Measurements from ENCODE around the gene PAQR4. TPM values are rescaled to one million over a fixed set of nuclear protein-coding genes. Genes with fewer than 3 reads are reported as not detected.

Gene PAQR4
- total RNA-seq, 5 donors from 2014 or later (not counting 1 experiment from before 2014, with no cell fraction given): 1.9 to 3.3 (median 3.1) TPM

GRCh38 chr16:2986623-2987188 is 17.6 kb downstream of the PAQR4 start:
- H3K9me3 Mint-ChIP-seq: no peaks in the 10 kb centered on the region
- H3K27ac Mint-ChIP-seq: peak overlapping the region in 1 of 2 donors; percentile 27
- ATAC-seq (replicated peaks in 1 of 4) (no peak), DNase-seq (no peak)
- ChIA-PET POLR2A (no interaction called here), CTCF (no interaction called here)
- Histone ChIP-seq H3K9me3 (no peaks in the 10 kb centered on the region), H3K4me1 (ENCODE audit: control insufficient read depth in 1 of 2, extremely low read depth in 1 of 2, insufficient read depth in 2 of 2, low read length in 2 of 2) (peaks cover 0 to 10% of the 10 kb centered on the region in 2 experiments), H3K36me3 (ENCODE audit: control insufficient read depth in 2 of 2, extremely low read depth in 1 of 2, insufficient read depth in 1 of 2, low read length in 1 of 2) (no peaks in the 10 kb centered on the region), H3K27ac (ENCODE audit: low read length) (no peak overlapping the region), H3K27me3 (replicated peaks in 1 of 2; ENCODE audit: control insufficient read depth in 2 of 2, extremely low read depth in 1 of 2, insufficient read depth in 2 of 2, low read length in 1 of 2) (peaks cover 0 to 65% of the 10 kb centered on the region in 2 experiments), H3K4me3 (ENCODE audit: control insufficient read depth in 1 of 2, extremely low read depth in 1 of 2, low read length in 1 of 2) (no peak overlapping the region)
- H3K4me3 Mint-ChIP-seq: no peak overlapping the region
- WGBS (ENCODE audit: insufficient coverage): 73% methylated on average over 17 of the region's 17 CpGs
- no peaks in the 10 kb centered on the region for H3K36me3 Mint-ChIP-seq
- H3K4me1 Mint-ChIP-seq: peaks cover 4 to 7% (median 7%) of the 10 kb centered on the region in 3 donors
- peaks cover 0 to 1% of the 10 kb centered on the region in 2 donors for H3K27me3 Mint-ChIP-seq

DNA sequence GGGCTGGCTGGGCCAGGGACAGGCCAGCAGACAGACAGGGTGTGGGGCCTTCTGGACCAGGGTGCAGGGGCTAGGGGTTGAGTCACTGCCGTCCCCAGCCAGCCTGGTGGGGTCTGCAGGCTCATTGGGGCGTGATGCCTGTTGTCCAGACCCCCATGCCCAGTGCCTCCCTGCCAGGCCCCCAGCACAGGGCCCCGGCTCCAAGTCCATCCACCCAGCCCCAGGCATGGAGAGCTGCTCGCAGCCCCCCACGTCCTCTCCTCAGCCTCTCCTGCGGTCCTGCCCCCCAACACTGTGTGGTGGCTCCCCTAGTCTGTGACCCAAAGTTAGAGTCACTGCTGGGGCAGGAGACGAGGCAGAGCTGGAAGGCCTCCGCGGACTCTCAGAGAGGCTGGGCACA is 18.1 kb downstream of the PAQR4 start:
- H3K27me3 Mint-ChIP-seq: peaks cover 0 to 1% of the 10 kb centered on the region in 2 donors
- DNase-seq (no peak), ATAC-seq (replicated peaks in 1 of 4) (no peak)
- POLR2A ChIA-PET: no interaction called here
- H3K27ac ChIP-seq (ENCODE audit: low read length): no peak overlapping the region
- H3K36me3 ChIP-seq (ENCODE audit: control insufficient read depth in 2 of 2, extremely low read depth in 1 of 2, insufficient read depth in 1 of 2, low read length in 1 of 2): no peaks in the 10 kb centered on the region
- no peak overlapping the region for H3K4me3 ChIP-seq (ENCODE audit: control insufficient read depth in 1 of 2, extremely low read depth in 1 of 2, low read length in 1 of 2)
- peaks cover 4 to 5% (median 4%) of the 10 kb centered on the region in 3 donors for H3K4me1 Mint-ChIP-seq
- WGBS (ENCODE audit: insufficient coverage): 86% methylated on average over 9 of the region's 9 CpGs
- no peaks in the 10 kb centered on the region for H3K9me3 ChIP-seq
- H3K36me3 Mint-ChIP-seq: no peaks in the 10 kb centered on the region
- peaks cover 0 to 10% of the 10 kb centered on the region in 2 experiments for H3K4me1 ChIP-seq (ENCODE audit: control insufficient read depth in 1 of 2, extremely low read depth in 1 of 2, insufficient read depth in 2 of 2, low read length in 2 of 2)
- H3K9me3 Mint-ChIP-seq: no peaks in the 10 kb centered on the region
- no peak overlapping the region for H3K27ac Mint-ChIP-seq
- CTCF ChIA-PET: no interaction called here
- no peak overlapping the region for H3K4me3 Mint-ChIP-seq
- peaks cover 0 to 66% of the 10 kb centered on the region in 2 experiments for H3K27me3 ChIP-seq (replicated peaks in 1 of 2; ENCODE audit: control insufficient read depth in 2 of 2, extremely low read depth in 1 of 2, insufficient read depth in 2 of 2, low read length in 1 of 2)

- 91% methylated on average over 5 of the region's 8 CpGs for WGBS (ENCODE audit: insufficient coverage)
- CTCF ChIA-PET: no interaction called here
- Histone ChIP-seq H3K27me3 (replicated peaks in 1 of 2; ENCODE audit: control insufficient read depth in 2 of 2, extremely low read depth in 1 of 2, insufficient read depth in 2 of 2, low read length in 1 of 2) (peaks cover 0 to 68% of the 10 kb centered on the region in 2 experiments), H3K36me3 (ENCODE audit: control insufficient read depth in 2 of 2, extremely low read depth in 1 of 2, insufficient read depth in 1 of 2, low read length in 1 of 2) (no peaks in the 10 kb centered on the region), H3K27ac (ENCODE audit: low read length) (no peak overlapping the region), H3K4me3 (ENCODE audit: control insufficient read depth in 1 of 2, extremely low read depth in 1 of 2, low read length in 1 of 2) (no peak overlapping the region), H3K4me1 (ENCODE audit: control insufficient read depth in 1 of 2, extremely low read depth in 1 of 2, insufficient read depth in 2 of 2, low read length in 2 of 2) (peaks cover 0 to 10% of the 10 kb centered on the region in 2 experiments), H3K9me3 (no peaks in the 10 kb centered on the region)
- Mint-ChIP-seq H3K4me1 (peaks cover 3 to 5% (median 4%) of the 10 kb centered on the region in 3 donors), H3K36me3 (no peaks in the 10 kb centered on the region), H3K9me3 (no peaks in the 10 kb centered on the region), H3K4me3 (no peak overlapping the region), H3K27ac (no peak overlapping the region), H3K27me3 (peaks cover 0 to 1% of the 10 kb centered on the region in 2 donors)
- DNase-seq (no peak), ATAC-seq (replicated peaks in 1 of 4) (no peak)
- POLR2A ChIA-PET: no interaction called here
Observed at GRCh38 chr16:2987833-2988232, 18.7 kb downstream of the PAQR4 start.

- POLR2A ChIA-PET: no interaction called here
Observed at GRCh38 chr16:2988590-2989099, 19.5 kb downstream of the PAQR4 start.

GRCh38 chr16:2990891-2991290 is 21.7 kb downstream of the PAQR4 start:
- Mint-ChIP-seq H3K4me1 (no peaks in the 10 kb centered on the region), H3K27ac (no peak overlapping the region), H3K36me3 (no peaks in the 10 kb centered on the region), H3K9me3 (no peaks in the 10 kb centered on the region), H3K27me3 (peaks cover 0 to 1% of the 10 kb centered on the region in 2 donors), H3K4me3 (no peak overlapping the region)
- WGBS (ENCODE audit: insufficient coverage): 70% methylated on average over 3 of the region's 10 CpGs
- DNase-seq: no peak
- ChIA-PET POLR2A (no interaction called here), CTCF (no interaction called here)
- ATAC-seq (replicated peaks in 1 of 4): no peak
- Histone ChIP-seq H3K27me3 (replicated peaks in 1 of 2; ENCODE audit: control insufficient read depth in 2 of 2, extremely low read depth in 1 of 2, insufficient read depth in 2 of 2, low read length in 1 of 2) (peaks cover 0 to 55% of the 10 kb centered on the region in 2 experiments), H3K9me3 (no peaks in the 10 kb centered on the region), H3K4me1 (ENCODE audit: control insufficient read depth in 1 of 2, extremely low read depth in 1 of 2, insufficient read depth in 2 of 2, low read length in 2 of 2) (no peaks in the 10 kb centered on the region), H3K27ac (ENCODE audit: low read length) (no peak overlapping the region), H3K4me3 (ENCODE audit: control insufficient read depth in 1 of 2, extremely low read depth in 1 of 2, low read length in 1 of 2) (no peak overlapping the region), H3K36me3 (ENCODE audit: control insufficient read depth in 2 of 2, extremely low read depth in 1 of 2, insufficient read depth in 1 of 2, low read length in 1 of 2) (no peaks in the 10 kb centered on the region)

More at GRCh38 chr16:2988590-2989099, 19.5 kb downstream of the PAQR4 start:
- Histone ChIP-seq H3K36me3 (ENCODE audit: control insufficient read depth in 2 of 2, extremely low read depth in 1 of 2, insufficient read depth in 1 of 2, low read length in 1 of 2) (no peaks in the 10 kb centered on the region), H3K4me3 (ENCODE audit: control insufficient read depth in 1 of 2, extremely low read depth in 1 of 2, low read length in 1 of 2) (no peak overlapping the region), H3K27ac (ENCODE audit: low read length) (no peak overlapping the region), H3K4me1 (ENCODE audit: control insufficient read depth in 1 of 2, extremely low read depth in 1 of 2, insufficient read depth in 2 of 2, low read length in 2 of 2) (peaks cover 0 to 5% of the 10 kb centered on the region in 2 experiments), H3K27me3 (replicated peaks in 1 of 2; ENCODE audit: control insufficient read depth in 2 of 2, extremely low read depth in 1 of 2, insufficient read depth in 2 of 2, low read length in 1 of 2) (peaks cover 0 to 64% of the 10 kb centered on the region in 2 experiments), H3K9me3 (no peaks in the 10 kb centered on the region)
- no peaks in the 10 kb centered on the region for H3K36me3 Mint-ChIP-seq
- peaks cover 3 to 4% (median 3%) of the 10 kb centered on the region in 3 donors for H3K4me1 Mint-ChIP-seq
- H3K27ac Mint-ChIP-seq: no peak overlapping the region
- no peak for ATAC-seq (replicated peaks in 1 of 4)
- no peak overlapping the region for H3K4me3 Mint-ChIP-seq
- 79% methylated on average over 8 of the region's 8 CpGs for WGBS (ENCODE audit: insufficient coverage)
- CTCF ChIA-PET: no interaction called here
- DNase-seq: no peak
- peaks cover 0 to 1% of the 10 kb centered on the region in 2 donors for H3K27me3 Mint-ChIP-seq
- H3K9me3 Mint-ChIP-seq: no peaks in the 10 kb centered on the region

DNA sequence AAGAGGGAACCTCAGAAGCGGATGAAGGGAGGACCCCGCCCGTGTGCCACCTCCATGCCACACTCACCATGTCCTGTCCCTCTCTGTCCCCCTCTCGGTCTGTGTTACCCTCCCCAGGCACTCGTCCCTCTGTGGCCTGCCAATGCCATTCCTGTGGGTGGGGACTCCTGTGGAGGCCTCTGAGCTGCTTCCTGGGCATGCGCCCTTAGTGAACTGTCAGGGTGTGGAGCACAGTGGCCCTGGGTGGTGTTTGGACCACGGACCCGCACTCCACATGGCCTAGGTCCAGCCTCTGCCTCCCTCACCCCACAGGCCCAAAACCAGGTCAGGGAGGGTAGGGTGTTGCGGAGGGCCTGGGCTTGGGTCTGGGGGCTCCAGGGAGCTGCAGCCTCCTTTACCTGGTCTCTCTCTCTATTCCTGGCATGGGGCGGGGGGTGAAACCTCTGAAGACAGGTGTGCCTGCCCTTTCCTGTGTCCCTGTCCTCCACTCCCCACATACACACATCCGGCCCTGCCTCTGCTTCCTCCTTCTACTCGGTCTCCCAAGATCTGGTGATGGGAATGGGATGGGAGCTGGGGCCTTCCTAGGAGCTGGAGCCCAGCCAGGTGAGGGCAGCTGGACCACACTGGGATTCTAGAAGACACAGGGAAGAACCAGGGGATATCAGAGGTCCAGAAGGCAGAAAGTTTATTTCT is 22.6 kb downstream of the PAQR4 start:
- H3K27me3 ChIP-seq (replicated peaks in 1 of 2; ENCODE audit: control insufficient read depth in 2 of 2, extremely low read depth in 1 of 2, insufficient read depth in 2 of 2, low read length in 1 of 2): peaks cover 0 to 56% of the 10 kb centered on the region in 2 experiments
- H3K4me3 ChIP-seq (ENCODE audit: control insufficient read depth in 1 of 2, extremely low read depth in 1 of 2, low read length in 1 of 2): no peak overlapping the region
- H3K36me3 ChIP-seq (ENCODE audit: control insufficient read depth in 2 of 2, extremely low read depth in 1 of 2, insufficient read depth in 1 of 2, low read length in 1 of 2): no peaks in the 10 kb centered on the region
- DNase-seq (no peak), ATAC-seq (replicated peaks in 1 of 4) (no peak)
- H3K36me3 Mint-ChIP-seq: no peaks in the 10 kb centered on the region
- H3K27me3 Mint-ChIP-seq: peaks cover 0 to 1% of the 10 kb centered on the region in 2 donors
- no peaks in the 10 kb centered on the region for H3K4me1 ChIP-seq (ENCODE audit: control insufficient read depth in 1 of 2, extremely low read depth in 1 of 2, insufficient read depth in 2 of 2, low read length in 2 of 2)
- no peaks in the 10 kb centered on the region for H3K9me3 ChIP-seq
- 83% methylated on average over 2 of the region's 12 CpGs for WGBS (ENCODE audit: insufficient coverage)
- ChIA-PET CTCF (no interaction called here), POLR2A (no interaction called here)
- no peak overlapping the region for H3K27ac ChIP-seq (ENCODE audit: low read length)
- no peak overlapping the region for H3K4me3 Mint-ChIP-seq
- H3K27ac Mint-ChIP-seq: no peak overlapping the region
- no peaks in the 10 kb centered on the region for H3K4me1 Mint-ChIP-seq
- no peaks in the 10 kb centered on the region for H3K9me3 Mint-ChIP-seq
